SJSA1 (cell line): ENCODE data around the gene BSCL2. TPM values are rescaled to one million over a fixed set of nuclear protein-coding genes. Genes with fewer than 3 reads are reported as not detected.
"Not testable (repeated sequence)": the region's sequence is repeated elsewhere in the genome, so short reads cannot be mapped to it uniquely, and the experiment has no call there.

Experiments used
- DNase-seq, 2 experiments: peaks; one replicate each; pipeline ENCODE4 v3.0.0-alpha.2; 2015 to 2020; ENCODE audit warnings: low spot score in 2 of 2, low read depth in 1 of 2
- H3K27ac ChIP-seq: fragments of 250-450 bp; sonication (Bioruptor Pico); 2 replicates; pipeline ENCODE4 v1.5.1; 2020; ENCODE audit warnings: mild to moderate bottlenecking, moderate library complexity
- H3K27me3 ChIP-seq: fragments of 250-450 bp; sonication (Bioruptor Pico); replicated peaks from 2 replicates; pipeline ENCODE4 v1.5.1; 2020; ENCODE audit warnings: mild to moderate bottlenecking, moderate library complexity
- H3K36me3 ChIP-seq: fragments of 250-450 bp; sonication (Bioruptor Pico); 2 replicates; pipeline ENCODE4 v1.5.1; 2020; ENCODE audit warnings: mild to moderate bottlenecking
- H3K4me1 ChIP-seq: fragments of 250-450 bp; sonication (Bioruptor Pico); replicated peaks from 2 replicates; pipeline ENCODE4 v1.6.1; 2021; ENCODE audit warnings: mild to moderate bottlenecking
- H3K4me3 ChIP-seq: fragments of 250-450 bp; sonication (Bioruptor Pico); 2 replicates; pipeline ENCODE4 v1.5.1; 2020; ENCODE audit warnings: mild to moderate bottlenecking
- H3K9me3 ChIP-seq: fragments of 250-450 bp; sonication (Bioruptor Pico); replicated peaks from 2 replicates; pipeline ENCODE4 v1.5.1; 2020; ENCODE audit warnings: mild to moderate bottlenecking
- total RNA-seq: library from RNA; depleted of rRNA; stranded (reverse); fragments of >200 nt; shearing (Covaris generic); gene quantifications from 2 replicates; pipeline ENCODE4 v1.2.3, GENCODE V29; 2014

Gene BSCL2
- total RNA-seq, 1 experiment from 2014 or later: 51.4 TPM

DNA sequence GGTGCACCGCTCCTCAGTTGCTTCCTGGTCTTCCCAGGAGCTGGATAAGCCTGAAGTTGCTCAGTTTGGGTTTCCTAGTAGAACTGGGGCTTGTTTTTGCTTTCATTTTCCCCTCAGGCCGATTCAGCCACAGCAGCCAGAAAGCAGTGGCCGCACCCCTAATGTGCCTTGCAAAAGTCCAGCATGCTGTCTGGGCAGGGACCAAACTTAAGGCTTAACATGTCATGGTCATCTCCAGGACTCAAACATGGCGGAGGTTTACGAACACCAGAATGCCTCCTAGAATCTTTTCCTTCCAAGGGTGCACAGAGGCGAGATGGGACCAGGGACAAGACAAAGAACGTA is 2.7 kb upstream of the BSCL2 start:
- no peak for DNase-seq
- peak overlapping the region; percentile 33 for H3K4me3 ChIP-seq
- H3K9me3 ChIP-seq: no peaks in the 10 kb centered on the region
- H3K36me3 ChIP-seq: peaks cover 89% of the 10 kb centered on the region
- H3K4me1 ChIP-seq: peaks cover 30% of the 10 kb centered on the region
- peak overlapping the region; percentile 72 for H3K27ac ChIP-seq
- H3K27me3 ChIP-seq: no peaks in the 10 kb centered on the region

DNA sequence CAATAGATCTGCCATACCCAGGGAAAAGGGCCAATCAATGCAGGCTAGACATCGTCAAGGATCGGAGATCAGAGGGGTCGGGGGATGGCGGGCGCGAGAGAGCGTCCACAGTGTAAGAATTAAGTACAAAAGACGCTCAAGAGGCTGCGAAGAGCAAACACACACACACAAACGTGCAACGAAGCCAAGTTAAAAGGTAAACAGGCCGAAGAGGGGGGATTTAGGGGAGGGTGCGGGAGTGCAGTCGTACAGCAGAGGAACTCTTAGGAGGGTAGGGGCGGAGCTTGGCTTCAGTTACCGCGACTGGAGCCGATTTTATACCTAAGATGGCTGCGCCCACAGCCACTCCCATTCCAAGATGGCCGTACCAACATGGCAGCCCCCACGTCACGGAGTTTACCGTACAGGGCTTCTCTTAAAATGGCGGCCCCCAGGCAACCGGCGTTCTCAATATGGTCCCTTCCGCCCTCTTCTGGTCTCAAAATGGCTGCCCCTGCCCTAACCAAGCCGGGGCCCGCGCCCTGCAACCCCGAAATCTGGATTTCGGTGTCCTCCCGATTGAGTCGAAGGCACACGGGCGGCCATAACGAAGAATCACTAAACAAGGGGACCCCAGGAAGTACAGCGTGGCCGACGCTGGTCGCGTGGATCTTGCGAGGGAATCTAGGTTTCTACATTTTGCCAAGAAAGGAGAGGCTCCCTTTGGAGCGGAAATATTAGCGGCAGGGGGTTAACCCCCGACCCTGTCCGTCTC is 2.2 kb upstream of the BSCL2 start:
- DNase-seq: peak; percentile 95 to 99
- Histone ChIP-seq H3K27me3 (no peaks in the 10 kb centered on the region), H3K4me1 (peaks cover 30% of the 10 kb centered on the region), H3K36me3 (peaks cover 90% of the 10 kb centered on the region), H3K4me3 (peak overlapping the region; percentile 33), H3K27ac (peak overlapping the region; percentile 72), H3K9me3 (no peaks in the 10 kb centered on the region)

DNA sequence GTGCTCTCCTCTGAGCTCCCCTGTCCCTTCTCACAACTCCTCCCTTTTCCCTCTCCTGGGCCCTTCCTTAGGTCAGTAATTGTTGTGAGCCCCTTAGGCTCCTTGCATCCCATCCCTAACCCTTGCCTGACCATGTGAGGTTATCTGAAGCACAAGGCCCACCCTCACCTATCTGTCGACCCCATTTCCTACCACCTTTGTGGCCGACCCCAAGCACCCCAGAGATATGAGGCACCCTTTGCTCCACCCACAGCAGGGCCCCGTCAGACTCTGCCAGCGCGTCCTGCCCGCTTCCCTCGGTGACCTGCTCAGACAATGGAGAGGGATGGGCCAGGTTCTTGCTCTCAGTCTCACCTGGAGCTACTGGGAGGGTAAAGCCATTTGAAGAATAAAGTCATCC is 1.6 kb upstream of the BSCL2 start:
- H3K9me3 ChIP-seq: no peaks in the 10 kb centered on the region
- no peaks in the 10 kb centered on the region for H3K27me3 ChIP-seq
- peaks cover 88% of the 10 kb centered on the region for H3K36me3 ChIP-seq
- H3K4me1 ChIP-seq: peaks cover 30% of the 10 kb centered on the region
- H3K27ac ChIP-seq: peak overlapping the region; percentile 28
- DNase-seq: no peak
- peak overlapping the region; percentile 33 for H3K4me3 ChIP-seq

DNA sequence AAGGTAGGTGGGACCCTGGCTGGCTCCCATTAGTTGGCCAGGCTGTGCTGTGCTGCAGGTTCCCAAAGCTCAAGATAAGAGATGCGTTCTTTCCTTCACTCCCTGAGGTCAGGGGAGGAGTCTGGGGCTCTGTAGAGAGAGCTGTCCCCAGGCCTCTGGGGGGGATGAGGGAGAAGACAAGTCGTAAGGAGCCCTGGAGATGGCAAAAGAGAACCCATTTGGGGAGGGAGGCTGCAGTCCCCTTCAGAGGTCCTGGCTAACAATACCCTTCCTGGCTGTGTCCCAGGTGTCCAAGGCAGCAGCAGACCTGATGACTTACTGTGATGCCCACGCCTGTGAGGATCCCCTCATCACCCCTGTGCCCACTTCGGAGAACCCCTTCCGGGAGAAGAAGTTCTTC is 1.2 kb upstream of the BSCL2 start:
- no peak overlapping the region for H3K27ac ChIP-seq
- peaks cover 86% of the 10 kb centered on the region for H3K36me3 ChIP-seq
- H3K4me3 ChIP-seq: no peak overlapping the region

DNA sequence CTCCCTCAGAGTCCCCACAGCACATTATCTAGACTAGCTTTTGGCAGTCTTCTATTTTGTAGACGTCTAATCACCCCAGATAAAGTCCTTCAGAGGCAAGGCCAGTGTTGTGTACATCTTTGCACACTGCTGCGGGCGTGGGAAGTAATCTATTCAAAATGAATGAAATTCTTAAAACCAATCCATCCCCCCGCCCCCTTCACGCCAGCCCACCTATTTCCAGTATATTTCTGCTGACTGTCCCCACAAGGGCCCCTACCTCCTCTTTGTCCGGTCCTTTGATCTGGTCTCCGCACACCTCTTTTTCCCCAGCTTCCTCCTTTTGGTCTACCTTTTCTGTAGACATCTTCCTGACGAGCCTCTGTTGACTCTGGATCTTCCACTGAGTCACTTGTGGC is 375 bp downstream of the BSCL2 start:
- H3K4me3 ChIP-seq: no peak overlapping the region
- peaks cover 81% of the 10 kb centered on the region for H3K36me3 ChIP-seq
- no peak overlapping the region for H3K27ac ChIP-seq
- peaks cover 30% of the 10 kb centered on the region for H3K4me1 ChIP-seq
- no peak for DNase-seq
- no peaks in the 10 kb centered on the region for H3K27me3 ChIP-seq
- H3K9me3 ChIP-seq: no peaks in the 10 kb centered on the region

More for the DNA sequence above, 1.2 kb upstream of the BSCL2 start:
- Histone ChIP-seq H3K27me3 (no peaks in the 10 kb centered on the region), H3K9me3 (no peaks in the 10 kb centered on the region), H3K4me1 (peaks cover 30% of the 10 kb centered on the region)
- no peak for DNase-seq

DNA sequence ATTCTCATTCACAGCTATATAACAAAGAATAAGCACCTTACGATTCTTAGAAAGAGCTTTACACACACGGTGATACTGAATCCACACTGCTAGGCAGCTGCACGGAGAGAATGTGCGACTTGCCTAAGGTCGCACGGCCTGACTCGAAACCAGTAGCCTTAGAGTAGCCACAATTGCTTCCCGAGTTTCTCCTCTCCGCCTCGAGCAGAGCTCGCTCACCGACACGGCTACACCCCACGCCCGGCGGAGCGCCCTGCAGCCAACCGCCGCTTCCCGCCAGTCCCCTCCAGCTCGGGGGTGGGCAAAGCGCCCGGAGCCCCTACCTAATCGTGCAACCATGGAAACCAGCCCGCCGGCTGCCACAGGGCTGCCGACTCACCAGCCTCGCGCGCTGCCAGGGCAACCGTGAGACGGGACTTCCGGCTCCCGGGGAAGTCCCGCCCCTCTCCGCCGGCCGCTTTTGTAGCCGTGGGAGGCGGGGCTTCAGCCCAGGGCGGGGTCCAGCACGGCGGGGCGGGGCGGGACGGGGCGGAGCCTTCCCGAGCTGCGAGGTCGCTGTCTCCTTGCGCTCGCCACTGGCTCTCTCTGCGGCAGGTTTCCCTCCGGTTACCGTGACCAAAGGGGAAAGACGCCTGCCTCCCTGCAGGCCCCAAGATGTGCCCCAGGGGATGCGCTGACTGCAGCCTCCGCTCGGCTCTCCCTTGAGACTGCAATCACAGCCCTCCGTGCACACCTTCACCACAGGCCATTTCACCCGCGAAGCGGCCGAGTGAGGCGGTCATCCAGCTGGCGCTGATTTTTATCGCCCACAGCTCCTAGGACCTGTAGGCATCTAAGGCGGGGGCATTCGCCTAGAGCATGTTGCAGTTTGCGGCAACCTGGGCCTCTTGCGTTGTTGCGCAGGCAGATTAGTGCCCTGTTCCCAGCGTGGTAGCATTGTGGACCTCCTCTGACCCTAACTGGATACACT is 1.1 kb downstream of the BSCL2 start:
- Histone ChIP-seq H3K27ac (peak overlapping the region; percentile 67), H3K36me3 (peaks cover 80% of the 10 kb centered on the region)

DNA sequence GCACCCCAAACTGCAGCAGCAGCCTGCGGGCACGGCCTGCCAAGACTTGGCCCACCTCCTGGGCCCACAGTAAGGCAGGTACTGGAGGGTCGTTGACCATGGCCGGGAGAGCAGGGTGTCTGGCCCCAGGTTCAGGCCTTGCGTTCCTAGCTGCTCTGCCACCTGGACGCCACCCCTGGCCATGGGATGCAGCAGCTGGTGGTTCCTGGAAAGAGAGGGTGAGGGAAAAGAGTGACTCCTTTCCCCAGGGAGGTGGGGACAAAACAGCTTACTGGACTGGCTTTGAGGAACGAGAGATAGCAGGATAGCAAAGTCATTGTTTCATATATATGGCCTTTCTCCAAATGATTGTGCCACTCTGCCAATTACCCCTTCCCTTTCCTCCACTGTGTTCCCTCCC is 1.8 kb downstream of the BSCL2 start:
- DNase-seq: no peak
- no peaks in the 10 kb centered on the region for H3K27me3 ChIP-seq
- peak overlapping the region; percentile 67 for H3K27ac ChIP-seq

More for the DNA sequence above, 1.1 kb downstream of the BSCL2 start:
- Histone ChIP-seq H3K4me1 (peaks cover 30% of the 10 kb centered on the region), H3K27me3 (no peaks in the 10 kb centered on the region), H3K9me3 (no peaks in the 10 kb centered on the region), H3K4me3 (peak overlapping the region; percentile 56)
- DNase-seq: peak; percentile 96 to 98

DNA sequence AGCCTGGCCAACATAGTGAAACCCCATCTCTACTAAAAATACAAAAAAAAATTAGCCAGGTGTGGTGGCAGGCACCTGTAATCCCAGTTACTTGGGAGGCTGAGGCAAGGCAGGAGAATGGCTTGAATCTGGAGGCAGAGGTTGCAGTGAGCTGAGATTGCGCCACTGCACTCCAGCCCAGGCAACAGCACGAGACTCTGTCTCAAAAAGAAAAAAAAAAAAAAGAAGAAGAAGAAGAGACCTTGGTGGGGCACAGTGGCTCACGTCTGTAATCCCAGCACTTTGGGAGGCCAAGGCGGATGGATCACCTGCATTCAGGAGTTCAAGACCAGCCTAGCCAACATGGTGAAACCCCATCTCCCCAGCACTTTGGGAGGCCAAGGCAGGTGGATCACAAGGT is 3.3 kb downstream of the BSCL2 start:
- H3K27ac ChIP-seq, H3K9me3 ChIP-seq, H3K27me3 ChIP-seq, DNase-seq, H3K4me3 ChIP-seq: not testable (repeated sequence)
- Histone ChIP-seq H3K4me1 (peaks cover 17% of the 10 kb centered on the region), H3K36me3 (peaks cover 82% of the 10 kb centered on the region)

More for the DNA sequence above, 1.8 kb downstream of the BSCL2 start:
- Histone ChIP-seq H3K4me3 (peak overlapping the region; percentile 56), H3K4me1 (peaks cover 29% of the 10 kb centered on the region), H3K9me3 (no peaks in the 10 kb centered on the region), H3K36me3 (peaks cover 80% of the 10 kb centered on the region)

DNA sequence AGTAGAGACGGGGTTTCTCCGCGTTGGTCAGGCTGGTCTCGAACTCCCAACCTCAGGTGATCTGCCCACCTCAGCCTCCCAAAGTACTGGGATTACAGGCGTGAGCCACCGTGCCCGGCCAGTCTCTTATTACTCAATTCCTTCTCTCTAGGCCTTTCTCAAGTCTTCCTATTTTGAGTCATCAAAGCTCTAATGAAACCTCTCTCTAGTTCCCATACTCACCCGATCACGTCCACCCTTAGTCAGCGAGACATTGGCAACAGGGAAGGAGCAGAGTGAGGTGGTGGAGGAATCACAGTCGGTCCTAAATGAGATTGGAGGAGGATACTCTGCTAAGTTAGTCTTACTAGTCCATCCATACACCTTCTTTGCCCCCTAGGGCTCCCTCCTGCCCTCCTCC is 5.0 kb downstream of the BSCL2 start:
- peaks cover 13% of the 10 kb centered on the region for H3K4me1 ChIP-seq
- H3K27me3 ChIP-seq: no peaks in the 10 kb centered on the region

DNA sequence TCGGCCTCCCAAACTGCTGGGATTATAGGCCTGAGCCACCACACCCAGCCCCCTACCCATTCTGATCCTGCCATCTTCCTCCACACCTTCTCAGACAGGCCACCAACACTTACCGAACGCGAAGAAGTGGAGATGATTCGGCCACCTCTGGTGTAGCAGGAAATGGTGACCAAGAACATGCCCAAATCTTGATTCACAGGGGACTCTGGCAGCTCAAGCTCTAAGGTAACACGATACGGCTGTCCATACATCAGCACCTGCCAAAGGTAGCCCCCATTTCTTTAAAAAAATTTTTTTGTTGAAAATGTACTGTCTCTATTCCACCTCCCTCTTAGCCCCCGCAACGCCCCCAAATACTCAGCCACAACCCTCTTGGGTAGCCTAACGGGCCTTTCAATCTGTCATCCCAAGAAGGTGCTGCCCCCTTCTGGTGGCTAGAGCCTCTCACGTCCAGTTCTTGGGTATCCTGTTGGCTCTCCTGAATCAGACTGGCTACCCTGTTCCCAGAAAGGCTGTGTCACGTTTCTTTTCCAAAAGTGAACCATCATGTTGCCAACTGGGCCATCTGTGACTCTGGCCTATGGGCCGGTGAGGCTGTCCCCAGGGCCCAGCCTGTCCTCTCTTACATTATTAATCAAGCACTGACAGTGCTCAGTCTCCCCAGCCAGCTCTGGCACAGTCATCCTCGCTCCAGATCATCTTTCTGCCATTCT is 12.6 kb downstream of the BSCL2 start:
- Histone ChIP-seq H3K27me3 (no peaks in the 10 kb centered on the region), H3K4me3 (no peak overlapping the region), H3K4me1 (peaks cover 6% of the 10 kb centered on the region), H3K9me3 (no peaks in the 10 kb centered on the region), H3K27ac (no peak overlapping the region), H3K36me3 (peaks cover 64% of the 10 kb centered on the region)
- DNase-seq: peak; percentile 74 to 88

More for the DNA sequence above, 5.0 kb downstream of the BSCL2 start:
- Histone ChIP-seq H3K36me3 (peaks cover 74% of the 10 kb centered on the region), H3K27ac (no peak overlapping the region), H3K4me3 (no peak overlapping the region), H3K9me3 (no peaks in the 10 kb centered on the region)
- no peak for DNase-seq

DNA sequence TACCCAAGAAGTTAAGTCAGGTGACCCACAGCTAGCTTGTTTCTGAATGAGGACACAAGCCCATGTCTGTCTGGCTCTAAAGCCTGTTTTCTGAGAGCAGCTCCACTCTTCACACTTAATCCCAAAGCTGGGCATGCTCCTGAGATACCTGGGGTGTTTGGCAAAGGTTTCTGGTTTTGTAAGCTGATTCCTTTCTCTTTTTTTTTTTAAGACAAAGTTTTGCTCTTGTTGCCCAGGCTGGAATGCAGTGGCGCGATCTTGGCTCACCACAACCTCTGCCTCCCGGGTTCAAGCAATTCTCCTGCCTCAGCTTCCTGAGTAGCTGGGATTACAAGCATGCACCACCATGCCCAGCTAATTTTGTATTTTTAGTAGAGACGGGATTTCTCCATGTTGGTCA is 13.6 kb downstream of the BSCL2 start:
- Histone ChIP-seq H3K4me1 (peaks cover 12% of the 10 kb centered on the region), H3K36me3 (peaks cover 57% of the 10 kb centered on the region)
- not testable (repeated sequence) for H3K27ac ChIP-seq, H3K4me3 ChIP-seq, H3K9me3 ChIP-seq, DNase-seq, H3K27me3 ChIP-seq

DNA sequence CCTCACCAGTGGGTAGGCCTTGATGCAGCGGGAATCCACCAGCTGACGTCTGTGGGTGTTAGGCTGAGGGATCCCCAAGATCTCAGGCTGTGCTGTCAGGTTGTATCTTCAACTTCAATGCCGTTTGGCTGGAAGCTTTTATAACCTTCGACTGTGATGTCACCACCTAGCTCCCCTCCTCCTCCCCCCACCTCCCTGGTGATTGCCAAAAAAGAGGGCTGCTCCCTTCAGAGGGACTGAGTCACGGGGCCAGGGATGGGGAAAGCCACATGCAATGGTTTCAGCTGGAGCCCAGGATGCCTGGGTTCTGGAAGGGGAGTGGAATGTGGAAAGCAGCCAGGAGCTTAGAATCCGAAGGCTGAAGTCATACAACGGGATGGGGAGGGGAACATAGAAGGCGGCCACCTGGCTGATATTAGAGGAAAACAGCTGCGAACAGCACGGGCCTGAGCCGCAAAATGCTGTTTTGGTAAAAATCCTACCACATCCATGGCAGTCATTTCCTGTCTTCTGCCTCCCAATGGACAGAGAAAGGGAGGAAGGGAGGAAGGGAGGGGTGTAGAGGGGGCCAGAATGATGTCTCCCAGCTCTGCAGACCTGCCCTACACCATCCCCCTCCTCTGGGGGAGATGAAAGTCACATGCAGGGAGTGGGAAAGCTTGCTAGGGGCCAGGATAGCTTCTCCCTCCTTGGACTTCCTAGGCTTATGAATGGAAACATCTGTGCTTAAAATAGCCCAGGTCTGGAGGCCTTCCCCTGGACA is 17.6 kb downstream of the BSCL2 start, which contains the start of gene LRRN4CL:
TSS of gene LRRN4CL (minus strand) at position 110 of the 763 bp plus-strand sequence. CDS start 1,022 bp downstream, outside the sequence.
- Histone ChIP-seq H3K4me1 (peaks cover 12% of the 10 kb centered on the region), H3K4me3 (no peak within 1 kb of the TSS), H3K9me3 (no peaks in the 10 kb centered on the region), H3K27me3 (no peaks in the 10 kb centered on the region), H3K27ac (peak within 1 kb of the TSS; percentile 13; the same call in 1 of the 2 replicates), H3K36me3 (peaks cover 46% of the 10 kb centered on the region)
- peak; percentile 65 to 86 for DNase-seq

DNA sequence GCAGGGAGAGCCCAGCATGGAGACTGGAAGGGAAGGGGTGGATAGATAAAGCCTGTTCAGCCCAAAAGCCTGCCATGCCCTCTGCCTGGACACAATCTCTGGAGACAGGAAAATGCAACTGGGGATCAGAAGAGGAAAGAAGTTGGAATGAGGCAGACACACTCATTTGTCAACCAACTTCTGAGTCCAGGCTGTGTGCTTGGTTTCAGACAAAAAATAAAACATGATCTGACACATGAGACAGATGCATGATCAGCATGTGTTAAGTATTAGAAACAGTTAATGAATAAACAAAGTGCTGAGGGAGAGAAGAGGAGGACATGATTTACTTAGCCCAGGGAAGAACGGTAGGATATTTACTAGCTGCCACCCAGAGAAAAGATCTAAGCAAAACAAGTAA is 18.7 kb downstream of the BSCL2 start:
- peaks cover 36% of the 10 kb centered on the region for H3K36me3 ChIP-seq
- H3K27ac ChIP-seq: no peak overlapping the region
- peaks cover 12% of the 10 kb centered on the region for H3K4me1 ChIP-seq
- no peak overlapping the region for H3K4me3 ChIP-seq
- no peak for DNase-seq
- no peaks in the 10 kb centered on the region for H3K9me3 ChIP-seq
- H3K27me3 ChIP-seq: no peaks in the 10 kb centered on the region
